ENCODE data around the gene HMCN1. TPM values are rescaled to one million over a fixed set of nuclear protein-coding genes. Genes with fewer than 3 reads are reported as not detected.

HMCN1 gene
- total RNA-seq, 6 experiments from 2014 or later, result 4.7 to 7.5 (median 5.7) TPM

- intact Hi-C loops (cut with DNase I), result no loop called here
- DNase-seq, result no peak
- H3K27ac ChIP-seq, result no peak overlapping the region
Observed at GRCh38 chr1:185720633-185721272, 13.4 kb upstream of the HMCN1 start.

GRCh38 chr1:185721553-185721952 lies 12.6 kb upstream of the HMCN1 start:
- DNase-seq, result no peak
- TF ChIP-seq CTCF (IDR thresholded peaks at IDR 0.05), result no peak
- no peak for TF ChIP-seq POLR2A (IDR thresholded peaks at IDR 0.05)
- Histone ChIP-seq H3K27ac (no peak overlapping the region), H3K9me3 (no peaks in the 10 kb centered on the region), H3K36me3 (no peaks in the 10 kb centered on the region), H3K4me1 (peaks cover 0 to 12% (median 0%) of the 10 kb centered on the region in 4 donors), H3K27me3 (no peaks in the 10 kb centered on the region), H3K4me3 (no peak overlapping the region)
- intact Hi-C loops (cut with DNase I), result no loop called here
- no peak for ATAC-seq

More at GRCh38 chr1:185720633-185721272, 13.4 kb upstream of the HMCN1 start:
- no peaks in the 10 kb centered on the region for H3K27me3 ChIP-seq
- H3K36me3 ChIP-seq, result no peaks in the 10 kb centered on the region
- ATAC-seq, result peak; percentile 53 to 67 (median 66)
- H3K4me1 ChIP-seq, result peaks cover 0 to 12% (median 0%) of the 10 kb centered on the region in 4 donors
- peak; percentile 43 to 69 (median 62) for TF ChIP-seq CTCF (IDR thresholded peaks at IDR 0.05)
- no peak for TF ChIP-seq POLR2A (IDR thresholded peaks at IDR 0.05)
- H3K9me3 ChIP-seq, result no peaks in the 10 kb centered on the region
- WGBS (ENCODE audit: insufficient coverage, low coverage, low lambda C conversion rate, missing lambda C conversion rate), result 6% methylated on average over 2 of the region's 2 CpGs
- no peak overlapping the region for H3K4me3 ChIP-seq

- H3K9me3 ChIP-seq, result no peaks in the 10 kb centered on the region
- TF ChIP-seq CTCF (IDR thresholded peaks at IDR 0.05) (no peak), POLR2A (IDR thresholded peaks at IDR 0.05) (no peak)
- DNase-seq (no peak), ATAC-seq (no peak)
- 83% methylated on average over 2 of the region's 2 CpGs for WGBS (ENCODE audit: insufficient coverage, low coverage, low lambda C conversion rate, missing lambda C conversion rate)
- no peak overlapping the region for H3K27ac ChIP-seq
- no peak overlapping the region for H3K4me3 ChIP-seq
- peaks cover 0 to 12% (median 0%) of the 10 kb centered on the region in 4 donors for H3K4me1 ChIP-seq
- intact Hi-C loops (cut with DNase I), result no loop called here
- H3K27me3 ChIP-seq, result no peaks in the 10 kb centered on the region
- no peaks in the 10 kb centered on the region for H3K36me3 ChIP-seq
Observed at GRCh38 chr1:185722098-185722497, 12.1 kb upstream of the HMCN1 start.

- no peak for ATAC-seq
- WGBS (ENCODE audit: insufficient coverage, low coverage, low lambda C conversion rate, missing lambda C conversion rate), result 67% methylated on average over 1 of the region's 2 CpGs
- no peak for DNase-seq
Observed at GRCh38 chr1:185727726-185728125, 6.5 kb upstream of the HMCN1 start.

More at GRCh38 chr1:185727726-185728125, 6.5 kb upstream of the HMCN1 start:
- Histone ChIP-seq H3K27ac (no peak overlapping the region), H3K9me3 (no peaks in the 10 kb centered on the region), H3K27me3 (no peaks in the 10 kb centered on the region), H3K4me1 (no peaks in the 10 kb centered on the region), H3K4me3 (no peak overlapping the region), H3K36me3 (no peaks in the 10 kb centered on the region)
- intact Hi-C loops (cut with DNase I), result no loop called here
- TF ChIP-seq POLR2A (IDR thresholded peaks at IDR 0.05), result no peak
- TF ChIP-seq CTCF (IDR thresholded peaks at IDR 0.05), result no peak

Measured in right lobe of liver (tissue), 6 donors.